GM12864 (cell line): ENCODE measurements around the gene GPBAR1.

ENCODE experiments used
- DNase-seq: peaks from one replicate; pipeline ENCODE4 v3.0.0-alpha.2; 2011; ENCODE audit warnings: low read depth
- H3K4me3 ChIP-seq: 2 replicates; pipeline ENCODE4 v1.5.1; 2011; ENCODE audit warnings: mild to moderate bottlenecking, low read depth, low read length, control low read depth
- CTCF ChIP-seq: IDR thresholded peaks from 2 replicates; pipeline ENCODE4 v1.5.1; 2011; ENCODE audit warnings: low read depth, mild to moderate bottlenecking, moderate library complexity, low read length, control low read depth, inconsistent platforms; ENCODE audit errors: missing control alignments

The GPBAR1 gene

GRCh38 chr2:218286570-218287459, 26.0 kb downstream of the GPBAR1 start:
- peak; percentile 79 for DNase-seq
- H3K4me3 ChIP-seq, result peak overlapping the region; percentile 42
- no peak for TF ChIP-seq CTCF

GRCh38 chr2:218289639-218290315, 29.0 kb downstream of the GPBAR1 start:
- DNase-seq, result no peak
- no peak for TF ChIP-seq CTCF
- H3K4me3 ChIP-seq, result no peak overlapping the region

GRCh38 chr2:218290316-218291261, 29.8 kb downstream of the GPBAR1 start:
- peak overlapping the region; percentile 77; the same call in 1 of the 2 replicates for H3K4me3 ChIP-seq
- TF ChIP-seq CTCF, result no peak
- DNase-seq, result peak; percentile 57

- peak overlapping the region; percentile 77 for H3K4me3 ChIP-seq
- no peak for DNase-seq
- TF ChIP-seq CTCF, result no peak
These were observed 30.7 kb downstream of the GPBAR1 start for GRCh38 chr2:218291318-218292047.

- no peak for DNase-seq
- H3K4me3 ChIP-seq, result peak within 1 kb of the TSS; percentile 77
- peak; percentile 74 for TF ChIP-seq CTCF
These were observed 31.5 kb downstream of the GPBAR1 start, which contains the start of gene TMBIM1 for GRCh38 chr2:218292048-218293014. Gene TMBIM1, minus strand, starts transcription at chr2:218292503. Its CDS starts 10,362 bp downstream, at chr2:218282141.
